HL-60 (cell line): ENCODE results near the gene SLF1.

Experiments
- DNase-seq, 2 experiments: peaks; one replicate each; pipeline ENCODE4 v3.0.0-alpha.2; 2010 to 2020; ENCODE audit warnings: low read depth in 1 of 2, low spot score in 1 of 2
- H3K27ac ChIP-seq: fragments of 250-450 bp; sonication (Bioruptor Pico); replicated peaks from 2 replicates; pipeline ENCODE4 v1.5.1; 2020; ENCODE audit warnings: mild to moderate bottlenecking, moderate library complexity
- H3K27me3 ChIP-seq: fragments of 250-450 bp; sonication (Bioruptor Pico); 2 replicates; pipeline ENCODE4 v1.5.1; 2021; ENCODE audit warnings: mild to moderate bottlenecking, moderate library complexity; ENCODE audit not compliant: insufficient read depth, poor library complexity, severe bottlenecking
- H3K4me3 ChIP-seq: replicated peaks from 2 replicates; pipeline ENCODE4 v1.5.1; 2011; ENCODE audit warnings: mild to moderate bottlenecking, control low read depth, low read length; ENCODE audit not compliant: insufficient read depth
- CTCF ChIP-seq: IDR thresholded peaks from one replicate; pipeline ENCODE4 v1.5.1; 2011; ENCODE audit warnings: low read length, control low read depth, inconsistent platforms; ENCODE audit not compliant: insufficient read depth
- GABPA ChIP-seq: IDR thresholded peaks from 2 replicates; pipeline ENCODE4 v1.6.1; 2012; ENCODE audit warnings: low read depth
- POLR2AphosphoS5 ChIP-seq: IDR thresholded peaks from 2 replicates; pipeline ENCODE4 v1.6.1; 2012; ENCODE audit warnings: low read depth
- REST ChIP-seq: IDR thresholded peaks from 2 replicates; pipeline ENCODE4 v1.6.1; 2012; ENCODE audit warnings: low read depth; ENCODE audit not compliant: insufficient replicate concordance
- SPI1 ChIP-seq: IDR thresholded peaks from 2 replicates; pipeline ENCODE4 v1.6.1; 2012; ENCODE audit warnings: low read depth, mild to moderate bottlenecking, borderline replicate concordance

Gene SLF1

GRCh38 chr5:94693043-94693822 is 74.8 kb downstream of the SLF1 start:
- DNase-seq: no peak
- Histone ChIP-seq H3K27ac (no peak overlapping the region), H3K4me3 (no peak overlapping the region), H3K27me3 (no peaks in the 10 kb centered on the region)
- TF ChIP-seq GABPA (no peak), POLR2AphosphoS5 (no peak), CTCF (no peak), SPI1 (no peak), REST (no peak)

GRCh38 chr5:94693845-94694370 is 75.4 kb downstream of the SLF1 start:
- Histone ChIP-seq H3K27ac (no peak overlapping the region), H3K4me3 (no peak overlapping the region), H3K27me3 (no peaks in the 10 kb centered on the region)
- no peak for DNase-seq
- TF ChIP-seq GABPA (no peak), CTCF (no peak), SPI1 (no peak), POLR2AphosphoS5 (no peak), REST (no peak)

DNA sequence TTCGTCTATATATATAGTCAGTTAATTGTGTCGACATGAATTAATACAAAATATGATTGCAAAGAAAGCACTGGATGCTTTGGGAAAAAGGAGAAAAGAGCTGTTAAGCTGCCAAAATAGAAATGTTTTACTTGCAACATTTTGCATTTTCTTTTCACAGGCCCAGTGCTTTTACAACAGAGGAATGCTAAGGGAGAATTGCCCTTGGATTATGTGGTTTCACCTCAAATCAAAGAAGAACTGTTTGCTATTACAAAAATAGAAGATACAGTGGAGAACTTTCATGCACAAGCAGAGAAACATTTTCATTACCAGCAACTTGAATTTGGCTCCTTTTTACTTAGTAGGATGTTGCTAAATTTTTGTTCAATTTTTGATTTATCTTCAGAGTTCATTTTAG is 76.2 kb downstream of the SLF1 start:
- no peak for DNase-seq

More for the DNA sequence above, 76.2 kb downstream of the SLF1 start:
- no peak overlapping the region for H3K27ac ChIP-seq
- TF ChIP-seq REST (no peak), POLR2AphosphoS5 (no peak), GABPA (no peak), CTCF (no peak), SPI1 (no peak)
- H3K27me3 ChIP-seq: no peaks in the 10 kb centered on the region
- no peak overlapping the region for H3K4me3 ChIP-seq
